HepG2 (cell line): ENCODE data around the gene DAGLB. TPM values are rescaled to one million over a fixed set of nuclear protein-coding genes. Genes with fewer than 3 reads are reported as not detected.

Experiments
- ATAC-seq: fragments of 200-7000 bp; cut with Tn5 transposase; 3 replicates; pipeline ENCODE4 v1.9.1; 2020; ENCODE audit warnings: mild to moderate bottlenecking, moderate library complexity
- BruUV-seq: library from RNA; stranded (reverse); fragments of 400-500 nt; replicated peaks from 2 replicates; lab custom pipeline; 2021; lab: Mats Ljungman, UMichigan
- CTCF ChIA-PET: fragments of 300-600 bp; formaldehyde crosslinking; extraction: SDS; loops from one replicate; lab custom pipeline; 2021; ENCODE audit warnings: low total read pairs, inconsistent platforms, low intra/inter-chr PET ratio; lab: Yijun Ruan, JAX
- POLR2A ChIA-PET: fragments of 350-600 bp; sonication (Branson Sonifier 250); formaldehyde crosslinking; loops from one replicate; lab custom pipeline; 2020; ENCODE audit warnings: antibody characterized with exemption, inconsistent platforms; lab: Yijun Ruan, JAX
- DNase-seq: peaks from one replicate; pipeline ENCODE4 v3.0.0-alpha.2; 2015; ENCODE audit warnings: low spot score
- FAIRE-seq: peaks from 3 replicates; lab custom pipeline; 2011; peaks lifted over from hg19 to GRCh38; lab: Jason Lieb, UNC
- H2AFZ ChIP-seq: one replicate; pipeline ENCODE4 v1.6.1; 2011; ENCODE audit warnings: low read length, inconsistent platforms
- H3K27ac ChIP-seq: fragments of 300-600 bp; 3 replicates; pipeline ENCODE4 v1.8.0; 2011; ENCODE audit warnings: mixed run types, mild to moderate bottlenecking, mixed read lengths, low read length, inconsistent platforms; ENCODE audit not compliant: insufficient read depth; ENCODE audit errors: extremely low read length
- H3K27me3 ChIP-seq, 2 experiments: fragments of 200-600 bp in 1 of 2; 2 replicates in 1 of 2; 3 replicates in 1 of 2; pipeline versions ENCODE4 v1.6.0 to v1.8.0; 2011; ENCODE audit warnings: low read length in 2 of 2, mild to moderate bottlenecking in 2 of 2, moderate library complexity in 2 of 2, inconsistent platforms in 1 of 2; ENCODE audit not compliant: insufficient read depth in 2 of 2, control insufficient read depth in 1 of 2
- H3K36me3 ChIP-seq, 2 experiments: fragments of 200-600 bp in 1 of 2; replicated peaks in 1 of 2; 2 replicates in 1 of 2; 3 replicates in 1 of 2; pipeline versions ENCODE4 v1.5.1 to v1.8.0; 2011; ENCODE audit warnings: low read length in 2 of 2, inconsistent platforms in 1 of 2; ENCODE audit not compliant: insufficient read depth in 2 of 2, control insufficient read depth in 1 of 2
- H3K4me1 ChIP-seq: 2 replicates; pipeline ENCODE4 v1.5.1; 2012; ENCODE audit warnings: low read length, inconsistent platforms; ENCODE audit not compliant: insufficient read depth
- H3K4me2 ChIP-seq: 2 replicates; pipeline ENCODE4 v1.6.0; 2011; ENCODE audit warnings: low read depth, low read length, inconsistent platforms
- H3K4me3 ChIP-seq, 3 experiments: fragments of 200-600 bp in 1 of 3; sonication (generic), shearing (Covaris generic) in 1 of 3; replicated peaks in 1 of 3; 2 replicates each; pipeline ENCODE4 v1.5.1; 2011 to 2016; ENCODE audit warnings: low read length in 3 of 3, inconsistent platforms in 2 of 3, low read depth in 2 of 3, mild to moderate bottlenecking in 2 of 3, control low read depth in 1 of 3, mixed read lengths in 1 of 3; ENCODE audit not compliant: insufficient read depth in 1 of 3
- H3K79me2 ChIP-seq: one replicate; pipeline ENCODE4 v1.6.1; 2011; ENCODE audit warnings: low read length, inconsistent platforms; ENCODE audit not compliant: insufficient read depth
- H3K9ac ChIP-seq: 2 replicates; pipeline ENCODE4 v1.6.0; 2011; ENCODE audit warnings: mild to moderate bottlenecking, low read depth, low read length, inconsistent platforms; ENCODE audit not compliant: insufficient read depth
- H3K9me3 ChIP-seq: 2 replicates; pipeline ENCODE4 v1.5.1; 2012; ENCODE audit warnings: mild to moderate bottlenecking, low read length
- H4K20me1 ChIP-seq: 2 replicates; pipeline ENCODE4 v1.6.0; 2011; ENCODE audit warnings: inconsistent platforms, mild to moderate bottlenecking, low read length, moderate library complexity; ENCODE audit not compliant: insufficient read depth
- CENPT ChIP-seq: sonication (generic); formaldehyde crosslinking; IDR thresholded peaks from 2 replicates; pipeline ENCODE4 v1.8.0; 2022; ENCODE audit warnings: low read depth, mild to moderate bottlenecking, moderate library complexity, missing genetic modification reagents
- EEA1 ChIP-seq: sonication (generic); formaldehyde crosslinking; IDR thresholded peaks from 2 replicates; pipeline ENCODE4 v1.5.1; 2020; ENCODE audit warnings: mild to moderate bottlenecking, missing genetic modification reagents, borderline replicate concordance
- FOXA1 ChIP-seq, 2 experiments: fragments of 450-650 bp in 1 of 2; sonication (generic) in 1 of 2; formaldehyde crosslinking in 1 of 2; IDR thresholded peaks; 2 replicates each; pipeline versions ENCODE4 v1.4.0 to v1.6.1; 2016 to 2020; ENCODE audit warnings: missing genetic modification reagents in 1 of 2
- HNRNPH1 ChIP-seq: fragments of 200-400 bp; formaldehyde crosslinking; optimal IDR thresholded peaks from 2 replicates; pipeline ENCODE3; 2017; ENCODE audit warnings: mild to moderate bottlenecking, low read depth, low read length
- HOXD1 ChIP-seq: sonication (generic); formaldehyde crosslinking; IDR thresholded peaks from 2 replicates; pipeline ENCODE4 v1.5.0; 2020; ENCODE audit warnings: missing genetic modification reagents
- MAFG ChIP-seq: sonication (generic); formaldehyde crosslinking; IDR thresholded peaks from 2 replicates; pipeline ENCODE4 v1.5.1; 2020; ENCODE audit warnings: mild to moderate bottlenecking, missing genetic modification reagents
- MZF1 ChIP-seq: sonication (generic); formaldehyde crosslinking; IDR thresholded peaks from 2 replicates; pipeline ENCODE4 v1.8.1; 2023; ENCODE audit warnings: mild to moderate bottlenecking, missing genetic modification reagents, borderline replicate concordance
- NBN ChIP-seq: fragments of 450-650 bp; conservative IDR thresholded peaks from 2 replicates; pipeline ENCODE4 v1.6.1; 2017
- PBX2 ChIP-seq: IDR thresholded peaks from 2 replicates; pipeline ENCODE4 v1.6.1; 2016; ENCODE audit warnings: control low read depth
- RBM22 ChIP-seq: fragments of 200-400 bp; formaldehyde crosslinking; optimal IDR thresholded peaks from 2 replicates; pipeline ENCODE3; 2017; ENCODE audit warnings: mild to moderate bottlenecking, low read length, moderate library complexity
- RXRB ChIP-seq: IDR thresholded peaks from 2 replicates; pipeline ENCODE4 v1.6.1; 2016; ENCODE audit warnings: borderline replicate concordance, missing genetic modification reagents, missing compliant biosample characterization
- SMAD3 ChIP-seq: sonication (generic); formaldehyde crosslinking; IDR thresholded peaks from 2 replicates; pipeline ENCODE4 v1.4.0; 2020; ENCODE audit warnings: missing genetic modification reagents
- TCF7L2 ChIP-seq: IDR thresholded peaks from 2 replicates; pipeline ENCODE4 v1.6.1; 2011; ENCODE audit warnings: mild to moderate bottlenecking, low read depth, low read length, moderate library complexity
- ZBTB3 ChIP-seq: sonication (generic); formaldehyde crosslinking; IDR thresholded peaks from 2 replicates; pipeline ENCODE4 v1.4.0; 2020; ENCODE audit warnings: low read depth, mild to moderate bottlenecking, moderate library complexity, missing genetic modification reagents, borderline replicate concordance
- ZNF556 ChIP-seq: sonication (generic); formaldehyde crosslinking; IDR thresholded peaks from 2 replicates; pipeline ENCODE4 v1.4.0; 2020; ENCODE audit warnings: mild to moderate bottlenecking, missing genetic modification reagents, borderline replicate concordance
- ZNF678 ChIP-seq: sonication (generic); formaldehyde crosslinking; IDR thresholded peaks from 2 replicates; pipeline ENCODE4 v1.4.0; 2020; ENCODE audit warnings: mild to moderate bottlenecking, missing genetic modification reagents
- ZNF766 ChIP-seq: sonication (generic); formaldehyde crosslinking; IDR thresholded peaks from 2 replicates; pipeline ENCODE4 v1.5.0; 2020; ENCODE audit warnings: missing genetic modification reagents, borderline replicate concordance
- ZSCAN22 ChIP-seq: sonication (generic); formaldehyde crosslinking; IDR thresholded peaks from 2 replicates; pipeline ENCODE4 v1.4.0; 2020; ENCODE audit warnings: mild to moderate bottlenecking, missing genetic modification reagents
- WGBS: methylation state at CpG from one replicate; pipeline ENCODE4 v1.1.6; 2017; ENCODE audit warnings: low lambda C conversion rate; 5-methylcytosine and 5-hydroxymethylcytosine counted together
- in situ Hi-C: cut with HindIII; loops from 2 replicates; pipeline ENCODE4 v1.10.0; 2017; ENCODE audit warnings: low pct_unique_long_range_greater_than_20kb; ENCODE audit not compliant: extremely low pct_ligation_motif_present
- intact Hi-C: fragments of 100-400 bp; cut with micrococcal nuclease; formaldehyde crosslinking; loops from one replicate; pipeline ENCODE4 v1.10.0; 2022; ENCODE audit not compliant: unreplicated experiment
- polyA plus RNA-seq, 8 experiments: library from polyadenylated mRNA; depleted of rRNA in 3 of 8; stranded (reverse) in 7 of 8; unstranded in 1 of 8; fragments of >200 nt; fragmentation: Illumina TruSeq in 4 of 8; extraction: Trizol in 4 of 8; gene quantifications; 2 replicates each; pipeline versions ENCODE4 v1.2.1 to v1.2.3, GENCODE V29; 2011 to 2016; ENCODE audit warnings: low read depth in 4 of 8, missing spikeins in 1 of 8, mixed read lengths in 1 of 8; ENCODE audit not compliant: insufficient read depth in 1 of 8
- total RNA-seq, 5 experiments: library from RNA; depleted of rRNA; stranded (reverse); fragments of >200 nt; fragmentation: Illumina TruSeq; extraction: Trizol; gene quantifications; 2 replicates each; pipeline ENCODE4 v1.2.3, GENCODE V29; 2016; ENCODE audit warnings: low read depth in 1 of 5

DAGLB gene
- total and polyA plus RNA-seq, 2 of the 13 experiments (the other 11 are each of a cell fraction or from before 2014, with no cell fraction given): 7.9 to 9.8 TPM

- no peak overlapping the region for H3K9ac ChIP-seq
- ChIA-PET POLR2A (interaction anchor here (0.7 kb wide), 1 partner anchor 10 kb away, joined by 3 read pairs; no protein-coding TSS in a partner anchor), CTCF (no interaction called here)
- H3K36me3 ChIP-seq: peaks cover 17 to 60% of the 10 kb centered on the region in 2 experiments
- FAIRE-seq (no peak), ATAC-seq (no peak), DNase-seq (no peak)
- intact Hi-C loops: no loop called here
- in situ Hi-C loops: no loop called here
- H2AFZ ChIP-seq: no peak overlapping the region
- no peak overlapping the region for H3K27ac ChIP-seq
- WGBS: 93% methylated on average over 23 of the region's 23 CpGs
- H3K4me2 ChIP-seq: no peak overlapping the region
- peaks cover 77% of the 10 kb centered on the region for H3K79me2 ChIP-seq
- no TSS peak for BruUV-seq
- no peaks in the 10 kb centered on the region for H3K9me3 ChIP-seq
- no peak overlapping the region for H3K4me3 ChIP-seq
- H3K4me1 ChIP-seq: peaks cover 33% of the 10 kb centered on the region
- H3K27me3 ChIP-seq: no peaks in the 10 kb centered on the region
- H4K20me1 ChIP-seq: peaks cover 63% of the 10 kb centered on the region
- peak; percentile 13 for TF ChIP-seq RBM22
- TF ChIP-seq ZNF766 (CRISPR knock-in tag): no peak
- TF ChIP-seq, all 625 proteins: peak for 1
These were observed 51.7 kb downstream of the DAGLB start for GRCh38 chr7:6395898-6396595.

GRCh38 chr7:6394114-6394513 is 53.6 kb downstream of the DAGLB start:
- CTCF ChIA-PET: no interaction called here
- peaks cover 17 to 63% of the 10 kb centered on the region in 2 experiments for H3K36me3 ChIP-seq
- TF ChIP-seq RBM22 (no peak), NBN (no peak), ZSCAN22 (no peak), HOXD1 (CRISPR knock-in tag) (no peak), SMAD3 (no peak), FOXA1 (IDR thresholded peaks at IDR 0.05) (no peak), FOXA1 (CRISPR knock-in tag; IDR thresholded peaks at IDR 0.05) (no peak), EEA1 (CRISPR knock-in tag) (no peak), ZNF678 (no peak), PBX2 (CRISPR knock-in tag) (no peak), ZBTB3 (no peak), RXRB (CRISPR knock-in tag) (no peak), CENPT (CRISPR knock-in tag) (no peak), ZNF556 (CRISPR knock-in tag) (no peak), TCF7L2 (no peak), MAFG (CRISPR knock-in tag) (no peak), HNRNPH1 (no peak), MZF1 (no peak)

More at GRCh38 chr7:6394114-6394513, 53.6 kb downstream of the DAGLB start:
- intact Hi-C loops (no loop called here), in situ Hi-C loops (no loop called here)
- 94% methylated on average over 6 of the region's 6 CpGs for WGBS
- Histone ChIP-seq H3K9me3 (no peaks in the 10 kb centered on the region), H3K27me3 (no peaks in the 10 kb centered on the region), H3K79me2 (peaks cover 77% of the 10 kb centered on the region), H2AFZ (no peak overlapping the region), H3K4me2 (no peak overlapping the region), H3K4me3 (no peak overlapping the region), H3K4me1 (peaks cover 16% of the 10 kb centered on the region), H4K20me1 (peaks cover 52% of the 10 kb centered on the region), H3K9ac (no peak overlapping the region), H3K27ac (no peak overlapping the region)
- POLR2A ChIA-PET: interaction anchor here (1.6 kb wide), 1 partner anchor 9 kb away, joined by 3 read pairs; no protein-coding TSS in a partner anchor
- no peak for DNase-seq
- no peak for ATAC-seq
- FAIRE-seq: no peak
- BruUV-seq: no TSS peak
